GM18498 (cell line): ENCODE data around the gene ALDH1A3.

Experiments used
- ATAC-seq: cut with Tn5 transposase; IDR thresholded peaks from one replicate; pipeline ENCODE4 v1.9.1; 2021; ENCODE audit warnings: mild to moderate bottlenecking, moderate library complexity; ENCODE audit not compliant: unreplicated experiment

Gene ALDH1A3

GRCh38 chr15:100900795-100901169 lies 21.2 kb downstream of the ALDH1A3 start:
- ATAC-seq, result no peak

- no peak for ATAC-seq
These were observed 21.7 kb downstream of the ALDH1A3 start for GRCh38 chr15:100901296-100901695.

- ATAC-seq, result no peak
These were observed 22.2 kb downstream of the ALDH1A3 start for GRCh38 chr15:100901702-100902435.

GRCh38 chr15:100902436-100903167 lies 23.0 kb downstream of the ALDH1A3 start:
- no peak for ATAC-seq

GRCh38 chr15:100903168-100903554 lies 23.5 kb downstream of the ALDH1A3 start:
- no peak for ATAC-seq

DNA sequence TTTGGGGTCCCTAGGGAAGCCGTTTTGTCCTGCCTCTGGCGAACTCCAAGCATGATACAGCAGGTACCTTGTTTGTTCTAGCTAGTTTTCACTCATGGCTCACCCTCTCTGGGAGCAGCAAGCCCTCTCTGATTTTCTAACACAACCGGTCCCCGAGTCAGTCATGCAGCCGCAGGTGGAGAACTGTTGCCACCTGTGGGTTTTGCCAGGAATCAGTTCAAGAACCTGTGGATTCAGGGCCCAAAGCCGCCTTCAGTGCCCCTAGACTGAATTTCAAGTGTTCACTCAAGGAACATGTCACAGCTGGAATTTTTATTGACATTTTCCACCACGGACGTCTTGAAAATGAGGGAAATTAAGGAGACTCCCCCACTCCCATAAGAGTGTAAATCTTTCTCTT lies 26.2 kb downstream of the ALDH1A3 start:
- ATAC-seq, result no peak

- ATAC-seq, result no peak
These were observed 28.8 kb downstream of the ALDH1A3 start for GRCh38 chr15:100908466-100908865.

DNA sequence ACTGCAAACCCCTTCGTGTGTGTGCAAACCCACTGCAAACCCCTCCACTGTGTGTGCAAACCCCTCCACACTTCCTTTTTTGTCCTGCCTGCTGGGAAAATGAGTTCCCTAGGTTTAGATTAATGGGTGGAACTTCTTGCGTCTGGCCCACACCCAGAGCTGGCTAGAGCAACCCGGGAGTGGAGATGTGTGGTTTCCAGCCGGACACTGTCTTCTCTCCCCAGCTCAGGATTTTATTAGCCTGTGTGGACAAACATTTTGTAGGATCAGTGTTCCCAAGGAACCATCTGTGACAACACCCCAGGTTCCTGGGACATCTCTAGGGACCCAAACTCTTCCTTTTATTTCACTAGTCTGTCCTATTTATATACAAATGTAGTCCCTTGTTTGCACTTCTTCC lies 29.9 kb downstream of the ALDH1A3 start:
- no peak for ATAC-seq

- no peak for ATAC-seq
These were observed 30.6 kb downstream of the ALDH1A3 start for GRCh38 chr15:100909989-100910955.

DNA sequence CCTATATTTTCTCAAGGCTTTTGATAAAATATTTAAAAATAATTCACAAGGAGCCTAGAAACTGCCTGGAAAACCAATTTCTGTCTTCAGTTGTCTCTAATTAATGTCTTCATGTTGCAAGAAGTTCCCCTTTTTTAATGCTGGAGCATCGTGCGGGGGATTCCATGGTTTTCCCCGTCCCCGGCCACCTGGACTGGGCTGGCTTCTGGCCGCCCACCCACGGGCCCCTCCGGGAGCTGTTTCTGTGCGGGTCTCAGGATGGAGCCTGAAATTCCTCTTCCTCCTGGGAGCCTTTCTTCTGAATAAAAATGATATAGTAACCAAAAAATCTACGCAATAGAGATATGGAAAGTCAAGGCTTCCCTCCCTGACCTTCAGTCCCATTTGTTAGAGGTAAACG lies 31.5 kb downstream of the ALDH1A3 start:
- ATAC-seq, result no peak

- ATAC-seq, result no peak
These were observed 34.3 kb downstream of the ALDH1A3 start for GRCh38 chr15:100913961-100914360.

DNA sequence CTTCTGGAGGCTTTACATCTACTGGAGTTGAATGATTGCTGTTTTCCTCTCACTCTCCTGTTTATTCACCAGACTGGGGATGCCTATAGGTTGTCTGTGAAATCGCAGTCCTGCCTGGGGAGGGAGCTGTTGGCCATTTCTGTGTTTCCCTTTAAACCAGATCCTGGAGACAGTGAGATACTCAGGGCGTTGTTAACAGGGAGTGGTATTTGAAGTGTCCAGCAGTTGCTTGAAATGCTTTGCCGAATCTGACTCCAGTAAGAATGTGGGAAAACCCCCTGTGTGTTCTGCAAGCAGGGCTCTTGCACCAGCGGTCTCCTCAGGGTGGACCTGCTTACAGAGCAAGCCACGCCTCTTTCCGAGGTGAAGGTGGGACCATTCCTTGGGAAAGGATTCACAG lies 35.2 kb downstream of the ALDH1A3 start:
- ATAC-seq, result no peak

DNA sequence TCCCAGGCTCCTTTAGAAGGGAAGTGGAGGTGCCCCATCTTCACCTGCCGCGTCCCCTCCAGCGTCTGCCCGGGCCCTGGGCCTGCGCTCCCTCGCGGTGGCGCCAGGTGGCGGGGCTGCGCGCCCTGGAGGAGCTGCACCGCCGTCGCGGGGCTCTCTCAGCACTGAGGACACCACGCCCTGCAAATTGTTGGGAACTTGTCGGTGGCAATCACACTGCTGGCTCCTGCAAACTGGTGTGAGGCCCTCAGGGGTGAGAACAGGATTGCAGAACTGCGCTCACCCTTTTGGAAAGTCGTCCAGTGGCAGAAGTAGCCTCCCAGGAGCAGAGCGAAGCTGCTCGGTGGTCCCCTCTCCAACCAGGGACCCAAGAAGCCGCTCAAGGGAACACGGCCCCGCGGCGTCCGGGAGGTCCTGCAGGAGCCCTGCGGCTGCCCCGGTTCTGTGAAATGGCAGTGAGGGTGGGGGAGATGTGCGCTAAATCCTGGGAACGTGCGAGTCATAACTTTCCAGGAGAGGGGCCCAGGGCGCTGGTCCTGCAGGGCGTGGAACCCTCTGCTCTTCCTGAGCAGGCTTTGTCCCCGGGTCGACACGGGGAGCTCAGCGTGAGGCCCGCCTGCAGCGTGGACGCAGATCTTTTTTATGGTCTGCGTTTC lies 38.5 kb downstream of the ALDH1A3 start:
- ATAC-seq, result peak; percentile 71

- ATAC-seq, result peak; percentile 33
These were observed 39.3 kb downstream of the ALDH1A3 start, which contains the start of gene LRRK1 for GRCh38 chr15:100918690-100919480. TSS of gene LRRK1 (plus strand) at chr15:100919357. CDS start at chr15:100924633, 5,276 bp downstream.

DNA sequence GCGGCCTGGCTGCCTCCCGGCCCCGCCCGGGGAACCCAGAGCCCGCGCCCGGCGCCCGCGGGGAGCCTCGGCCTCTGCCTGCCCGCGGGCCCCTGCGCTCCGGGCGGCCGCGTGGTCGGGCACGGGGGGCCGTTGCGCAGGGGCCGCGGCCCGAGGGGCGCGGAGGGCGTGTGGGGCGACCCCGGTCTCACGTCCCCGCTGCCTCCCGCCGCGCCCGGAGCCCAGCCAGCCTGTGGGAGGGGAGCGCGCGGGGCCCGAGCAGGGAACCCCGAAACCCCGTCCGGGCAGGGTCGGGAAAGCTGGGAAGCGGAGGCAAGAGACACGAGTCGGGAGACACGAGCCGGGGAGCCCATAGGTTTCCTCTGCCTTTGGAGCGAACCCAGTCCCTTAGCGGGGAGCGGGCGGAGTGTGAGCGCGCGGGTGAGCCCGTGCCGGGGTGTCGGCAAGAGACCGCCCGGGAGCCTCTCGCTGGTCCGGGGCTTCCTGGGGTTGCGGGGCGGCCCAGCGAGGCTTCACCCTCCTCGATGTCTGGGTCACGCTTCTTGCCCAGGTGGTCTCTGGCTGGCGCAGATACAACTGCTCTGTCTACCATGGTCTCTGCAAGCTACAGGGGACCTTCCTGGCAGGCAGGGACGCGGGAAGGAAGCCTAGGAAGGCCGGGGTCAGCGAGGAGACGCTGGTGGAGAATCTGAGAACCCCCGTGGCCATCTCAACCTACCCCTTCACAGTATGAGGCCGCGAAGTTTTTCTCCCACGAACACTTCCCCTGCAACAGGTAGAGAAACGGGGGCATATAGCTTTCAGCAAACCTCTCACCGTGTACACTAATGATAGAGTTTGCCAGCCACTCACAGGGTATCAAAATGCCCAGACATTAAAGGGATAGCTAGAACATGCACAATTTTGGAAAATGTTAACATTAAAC lies 40.1 kb downstream of the ALDH1A3 start:
- ATAC-seq, result peak; percentile 14

DNA sequence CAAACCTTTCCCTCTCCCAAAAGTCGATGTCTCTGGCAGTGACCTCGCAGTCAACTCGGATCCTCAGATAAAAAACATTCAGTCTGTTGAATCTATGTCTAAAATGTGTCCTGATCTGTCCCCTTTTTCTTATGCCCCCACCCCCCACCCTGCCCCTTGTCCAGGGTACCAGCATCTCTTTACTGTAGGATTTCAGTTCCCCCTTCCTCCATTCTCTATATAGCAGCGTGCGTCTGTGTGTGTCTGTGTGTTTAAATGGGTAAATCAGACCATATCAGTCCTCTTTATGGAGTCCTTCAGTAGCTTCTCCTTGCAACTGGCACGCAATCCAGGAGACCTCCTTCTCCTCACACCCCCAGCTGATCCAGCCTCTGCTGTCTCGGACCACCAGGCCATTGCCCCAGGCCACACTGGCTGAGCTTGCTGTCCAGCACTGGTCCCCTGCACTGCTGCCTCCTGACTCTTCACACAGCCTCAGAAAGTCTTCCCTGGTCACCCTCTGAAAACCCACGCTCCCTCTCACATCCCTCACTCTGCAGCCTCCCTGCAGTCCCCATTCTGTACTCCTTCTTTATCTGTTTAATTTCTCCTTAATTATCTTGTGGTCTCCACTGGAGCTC lies 41.0 kb downstream of the ALDH1A3 start:
- ATAC-seq, result no peak

DNA sequence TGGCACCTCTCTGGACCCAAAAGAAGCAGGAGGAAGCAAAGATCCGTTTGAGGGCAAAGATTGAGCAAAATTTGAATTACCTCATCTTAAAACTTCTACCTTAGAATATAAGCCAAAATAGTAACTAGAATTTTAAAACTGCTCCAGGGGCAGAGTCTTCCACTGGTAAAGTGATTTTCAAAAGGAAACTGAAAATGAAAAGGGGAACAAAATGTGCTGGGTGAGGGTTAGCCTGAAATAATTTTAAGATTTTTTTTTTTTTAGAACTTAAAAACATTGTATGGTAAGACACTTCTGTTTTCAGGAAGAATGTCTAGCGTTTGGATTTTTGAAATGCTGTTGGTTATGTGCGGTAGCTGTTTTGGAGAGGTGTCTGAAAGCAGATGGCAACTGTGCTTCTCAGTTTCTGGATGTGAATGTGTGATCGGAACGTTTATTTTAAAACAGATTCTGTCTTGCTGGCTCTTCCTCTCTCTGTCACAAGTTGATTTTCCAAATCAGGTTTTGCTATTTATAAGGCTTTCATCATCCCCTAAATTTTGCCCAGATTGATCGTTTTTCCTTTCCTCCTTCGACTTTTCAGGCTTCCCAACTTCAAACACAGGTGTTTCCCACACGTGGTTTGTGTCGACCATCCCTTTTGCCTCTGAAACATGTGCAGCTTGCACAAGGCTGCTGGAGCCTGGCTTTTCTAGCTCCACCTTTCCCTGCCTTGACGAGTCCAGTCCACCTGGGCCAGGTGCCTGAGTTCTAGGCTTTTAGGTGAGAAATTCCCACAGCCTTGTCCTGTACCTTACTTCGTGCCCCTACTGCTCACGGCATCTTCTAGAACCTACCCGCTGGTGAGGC lies 42.8 kb downstream of the ALDH1A3 start:
- ATAC-seq, result no peak
